ENCODE results near the gene PHF24. TPM values are rescaled to one million over a fixed set of nuclear protein-coding genes. Genes with fewer than 3 reads are reported as not detected.
"Not testable (repeated sequence)": the region's sequence is repeated elsewhere in the genome, so short reads cannot be mapped to it uniquely, and the experiment has no call there.

PHF24 gene
- total and polyA plus RNA-seq, 9 donors = 0.06 to 0.54 (median 0.12) TPM

DNA sequence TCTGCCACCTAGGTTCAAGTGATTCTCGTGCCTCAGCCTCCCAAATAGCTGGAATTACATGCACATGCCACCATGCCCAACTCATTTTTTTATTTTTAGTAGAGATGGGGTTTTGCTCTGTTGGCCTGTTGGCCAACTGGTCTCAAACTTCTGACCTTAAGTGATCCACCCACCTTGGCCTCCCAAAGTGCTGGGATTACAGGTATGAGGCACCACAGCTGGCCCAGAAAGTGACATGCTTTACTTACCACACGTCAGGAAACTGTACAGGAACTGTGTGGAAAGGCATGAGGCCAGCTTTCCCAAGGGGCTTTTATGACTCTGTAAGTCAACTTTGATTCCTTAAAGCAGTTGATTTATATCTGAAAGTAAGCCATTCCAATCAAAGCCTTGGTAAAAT lies 56.4 kb downstream of the PHF24 start:
- H3K36me3 ChIP-seq (ENCODE audit: control insufficient read depth, insufficient read depth, low read length) = no peaks in the 10 kb centered on the region
- H3K27me3 ChIP-seq (ENCODE audit: control insufficient read depth, insufficient read depth, low read length) = no peaks in the 10 kb centered on the region
- H3K9me3 ChIP-seq (replicated peaks; ENCODE audit: control insufficient read depth, low read depth, low read length) = peaks cover 8% of the 10 kb centered on the region
- no peaks in the 10 kb centered on the region for H3K4me1 ChIP-seq (ENCODE audit: control insufficient read depth, insufficient read depth, low read length)
- no peak overlapping the region for H3K4me3 ChIP-seq (ENCODE audit: low read length)
- no peak overlapping the region for H3K27ac ChIP-seq (ENCODE audit: low read length)
- no peak for DNase-seq
- WGBS (ENCODE audit: insufficient coverage) = no CpG with 5 or more reads among the region's 2 CpGs

DNA sequence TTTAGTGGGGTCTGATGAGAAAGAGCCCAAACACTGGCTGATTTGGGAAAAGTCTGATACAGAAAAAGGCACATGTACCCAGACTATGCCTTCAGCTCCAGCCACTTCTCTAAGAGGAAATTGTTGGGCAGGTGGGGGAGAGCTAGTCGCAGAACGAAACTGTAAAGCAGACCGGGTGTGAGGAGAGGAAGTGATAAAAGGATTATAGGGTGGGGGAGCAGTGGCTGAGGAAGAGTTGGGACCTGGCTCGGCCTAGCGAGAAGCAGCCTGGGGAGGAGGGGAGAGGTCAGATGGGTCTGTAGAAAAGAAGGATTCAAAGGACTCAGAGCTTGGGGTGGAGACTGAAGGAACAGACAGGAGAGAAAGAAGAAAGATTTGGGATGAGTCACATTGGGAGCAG lies 65.4 kb downstream of the PHF24 start:
- H3K36me3 ChIP-seq (ENCODE audit: control insufficient read depth, insufficient read depth, low read length); H3K4me3 ChIP-seq (ENCODE audit: low read length); H3K9me3 ChIP-seq (replicated peaks; ENCODE audit: control insufficient read depth, low read depth, low read length); H3K4me1 ChIP-seq (ENCODE audit: control insufficient read depth, insufficient read depth, low read length); H3K27ac ChIP-seq (ENCODE audit: low read length); H3K27me3 ChIP-seq (ENCODE audit: control insufficient read depth, insufficient read depth, low read length); DNase-seq: not testable (repeated sequence)
- 25% methylated on average over 5 of the region's 5 CpGs for WGBS (ENCODE audit: insufficient coverage)

DNA sequence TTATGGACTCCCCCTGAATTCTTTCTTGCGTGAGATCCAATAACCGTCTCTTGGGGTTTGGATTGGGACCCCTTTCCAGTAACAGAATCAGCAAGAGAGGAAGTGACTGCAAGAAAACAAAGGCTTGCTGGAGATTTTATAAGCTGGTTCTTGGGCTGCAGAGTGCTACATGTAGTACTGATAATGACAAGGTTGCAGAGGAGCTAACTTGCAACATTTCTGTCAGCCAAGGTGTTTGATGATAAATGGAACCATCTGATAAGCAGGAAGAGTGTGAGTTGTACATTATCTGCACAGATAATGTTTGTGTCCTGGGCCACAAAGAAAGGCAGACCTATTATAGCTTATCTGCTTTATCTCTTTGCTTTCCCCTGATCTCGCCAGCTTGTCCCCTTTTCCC lies 68.6 kb downstream of the PHF24 start:
- Histone ChIP-seq H3K4me3 (ENCODE audit: low read length) (no peak overlapping the region), H3K27me3 (ENCODE audit: control insufficient read depth, insufficient read depth, low read length) (no peaks in the 10 kb centered on the region), H3K36me3 (ENCODE audit: control insufficient read depth, insufficient read depth, low read length) (no peaks in the 10 kb centered on the region), H3K9me3 (replicated peaks; ENCODE audit: control insufficient read depth, low read depth, low read length) (no peaks in the 10 kb centered on the region), H3K27ac (ENCODE audit: low read length) (no peak overlapping the region), H3K4me1 (ENCODE audit: control insufficient read depth, insufficient read depth, low read length) (no peaks in the 10 kb centered on the region)
- DNase-seq = no peak
- 100% methylated on average over 1 of the region's 3 CpGs for WGBS (ENCODE audit: insufficient coverage)

DNA sequence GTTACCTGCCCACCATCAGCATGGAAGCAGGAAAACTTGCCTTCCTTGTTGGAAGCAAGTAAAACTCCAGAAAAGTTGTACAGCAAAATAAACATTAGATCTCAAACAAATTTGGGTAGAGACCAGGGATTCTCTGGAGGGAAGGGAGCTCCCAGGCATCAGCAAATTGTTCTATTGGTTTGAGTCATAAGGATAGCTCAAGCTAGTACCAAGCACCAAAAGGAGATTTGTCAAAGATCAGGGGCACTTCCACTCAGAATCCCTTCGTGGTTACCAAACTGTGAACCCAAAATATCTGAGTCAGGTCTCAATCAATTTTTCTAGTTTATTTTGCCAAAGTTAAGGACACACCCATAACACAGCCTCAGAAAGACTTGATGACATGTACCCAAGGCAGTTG lies 69.3 kb downstream of the PHF24 start:
- no peak for DNase-seq
- whole genome bisulfite sequencing (ENCODE audit: insufficient coverage) = no CpG with 5 or more reads among the region's 1 CpG
- H3K4me1 ChIP-seq (ENCODE audit: control insufficient read depth, insufficient read depth, low read length) = no peaks in the 10 kb centered on the region
- no peak overlapping the region for H3K4me3 ChIP-seq (ENCODE audit: low read length)
- H3K9me3 ChIP-seq (replicated peaks; ENCODE audit: control insufficient read depth, low read depth, low read length) = no peaks in the 10 kb centered on the region
- no peak overlapping the region for H3K27ac ChIP-seq (ENCODE audit: low read length)
- H3K36me3 ChIP-seq (ENCODE audit: control insufficient read depth, insufficient read depth, low read length) = no peaks in the 10 kb centered on the region
- no peaks in the 10 kb centered on the region for H3K27me3 ChIP-seq (ENCODE audit: control insufficient read depth, insufficient read depth, low read length)

DNA sequence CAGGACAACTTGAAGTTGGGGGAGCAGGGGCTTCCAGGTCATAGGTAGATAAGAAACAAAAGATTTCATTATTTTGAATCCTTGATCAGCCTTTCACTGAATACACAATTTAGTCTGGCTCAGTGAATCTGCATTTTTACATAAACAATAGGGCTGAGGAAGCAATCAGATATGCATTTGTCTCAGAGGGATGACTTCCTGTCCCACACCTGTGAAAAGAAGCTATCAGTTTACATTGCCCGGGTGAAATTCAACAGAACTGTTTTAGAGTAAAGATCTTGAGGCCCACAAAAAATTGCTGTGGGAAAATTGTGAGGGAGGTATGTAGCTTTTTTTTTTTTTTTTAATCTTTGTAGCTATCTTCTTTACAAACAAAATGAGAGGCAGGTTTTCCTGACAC lies 69.8 kb downstream of the PHF24 start:
- H3K9me3 ChIP-seq (replicated peaks; ENCODE audit: control insufficient read depth, low read depth, low read length) = no peaks in the 10 kb centered on the region
- H3K4me3 ChIP-seq (ENCODE audit: low read length) = no peak overlapping the region
- no peak for DNase-seq
- H3K4me1 ChIP-seq (ENCODE audit: control insufficient read depth, insufficient read depth, low read length) = no peaks in the 10 kb centered on the region
- no CpG with 5 or more reads among the region's 1 CpG for WGBS (ENCODE audit: insufficient coverage)
- H3K36me3 ChIP-seq (ENCODE audit: control insufficient read depth, insufficient read depth, low read length) = no peaks in the 10 kb centered on the region
- H3K27me3 ChIP-seq (ENCODE audit: control insufficient read depth, insufficient read depth, low read length) = no peaks in the 10 kb centered on the region
- no peak overlapping the region for H3K27ac ChIP-seq (ENCODE audit: low read length)

DNA sequence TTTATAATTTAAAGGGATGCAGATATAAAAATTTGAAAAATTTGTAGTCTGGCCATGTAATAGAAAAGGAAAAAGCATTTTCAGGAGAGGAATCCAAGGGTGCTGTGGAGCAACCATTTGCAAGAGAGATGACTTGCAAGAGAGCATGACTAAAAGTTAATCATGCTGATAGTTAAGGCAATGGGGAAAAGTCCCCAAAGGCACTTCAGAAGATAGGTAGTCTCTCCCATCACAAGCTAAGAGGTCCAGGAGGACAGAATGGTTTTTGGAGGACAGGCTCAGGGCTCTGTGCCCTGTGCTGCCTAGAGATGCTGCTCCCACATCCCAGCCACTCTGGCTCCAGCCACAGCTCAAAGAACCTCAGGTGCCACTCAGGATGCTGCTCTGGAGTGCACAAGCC lies 70.3 kb downstream of the PHF24 start:
- Histone ChIP-seq H3K9me3 (replicated peaks; ENCODE audit: control insufficient read depth, low read depth, low read length) (no peaks in the 10 kb centered on the region), H3K4me3 (ENCODE audit: low read length) (no peak overlapping the region), H3K27ac (ENCODE audit: low read length) (no peak overlapping the region), H3K36me3 (ENCODE audit: control insufficient read depth, insufficient read depth, low read length) (no peaks in the 10 kb centered on the region), H3K27me3 (ENCODE audit: control insufficient read depth, insufficient read depth, low read length) (no peaks in the 10 kb centered on the region), H3K4me1 (ENCODE audit: control insufficient read depth, insufficient read depth, low read length) (no peaks in the 10 kb centered on the region)
- no peak for DNase-seq

DNA sequence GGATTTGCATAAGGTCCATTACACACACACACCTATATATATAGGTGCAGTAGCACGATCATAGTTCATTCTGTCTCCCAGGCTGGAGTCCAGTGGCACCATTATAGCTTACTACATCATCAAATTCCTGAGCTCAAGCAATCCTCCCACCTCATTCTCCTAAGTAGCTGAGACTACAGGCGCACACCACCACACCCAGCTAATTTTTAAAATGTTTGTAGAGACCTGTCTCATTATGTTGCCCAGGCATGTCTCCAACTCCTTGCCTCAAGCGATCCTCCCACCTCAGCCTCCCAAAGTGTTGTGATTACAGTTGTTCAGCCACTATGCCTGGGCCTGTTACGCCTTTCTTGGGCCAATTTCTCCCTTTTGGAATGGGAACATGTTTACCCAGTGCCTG lies 71.2 kb downstream of the PHF24 start:
- H3K4me3 ChIP-seq (ENCODE audit: low read length) = no peak overlapping the region
- H3K27me3 ChIP-seq (ENCODE audit: control insufficient read depth, insufficient read depth, low read length) = no peaks in the 10 kb centered on the region
- no peaks in the 10 kb centered on the region for H3K36me3 ChIP-seq (ENCODE audit: control insufficient read depth, insufficient read depth, low read length)
- no peaks in the 10 kb centered on the region for H3K9me3 ChIP-seq (replicated peaks; ENCODE audit: control insufficient read depth, low read depth, low read length)
- no peak overlapping the region for H3K27ac ChIP-seq (ENCODE audit: low read length)
- DNase-seq = no peak
- WGBS (ENCODE audit: insufficient coverage) = no CpG with 5 or more reads among the region's 4 CpGs
- no peaks in the 10 kb centered on the region for H3K4me1 ChIP-seq (ENCODE audit: control insufficient read depth, insufficient read depth, low read length)

DNA sequence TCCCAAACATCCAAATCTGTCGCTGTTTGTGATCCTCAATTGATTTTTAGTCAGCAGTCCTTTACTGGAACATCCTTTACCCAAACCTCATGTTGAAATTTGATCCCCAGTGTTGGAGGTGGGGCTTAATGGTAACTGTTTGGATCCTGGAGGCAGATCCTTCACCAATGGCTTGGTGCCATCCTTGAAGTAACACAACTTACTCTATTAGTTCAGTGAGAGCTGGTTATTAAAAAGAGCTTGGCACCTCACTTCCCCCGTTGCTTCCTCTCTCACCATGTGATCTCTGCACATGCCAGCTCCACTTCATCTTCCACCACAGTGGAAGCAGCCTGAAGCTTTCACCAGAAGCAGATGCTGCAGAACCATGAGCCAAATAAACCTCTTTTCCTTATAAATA lies 71.8 kb downstream of the PHF24 start:
- DNase-seq = no peak
- no CpG with 5 or more reads among the region's 2 CpGs for WGBS (ENCODE audit: insufficient coverage)
- Histone ChIP-seq H3K4me3 (ENCODE audit: low read length) (no peak overlapping the region), H3K9me3 (replicated peaks; ENCODE audit: control insufficient read depth, low read depth, low read length) (no peaks in the 10 kb centered on the region), H3K27ac (ENCODE audit: low read length) (no peak overlapping the region), H3K4me1 (ENCODE audit: control insufficient read depth, insufficient read depth, low read length) (no peaks in the 10 kb centered on the region), H3K27me3 (ENCODE audit: control insufficient read depth, insufficient read depth, low read length) (no peaks in the 10 kb centered on the region), H3K36me3 (ENCODE audit: control insufficient read depth, insufficient read depth, low read length) (no peaks in the 10 kb centered on the region)

Other genes with a start within 250 kb of the PHF24 start
- gene CCL21, start 248.1 kb upstream of the PHF24 start, total RNA-seq = 13.5 TPM
- 10 to 100 TPM in 6 of 8 donors, 1 to 10 TPM in 2; 4.4 to 25.2 (median 18.2) TPM for gene CCL21, start 248.1 kb upstream of the PHF24 start, polyA plus RNA-seq (ENCODE audit: insufficient read depth in 1 of 8, insufficient read length in 8 of 8, low replicate concordance in 1 of 8)
- gene DNAJB5, start 31.5 kb downstream of the PHF24 start, total RNA-seq = 17.8 TPM
- 10 to 100 TPM; 27.6 to 51.5 (median 34.8) TPM for gene DNAJB5, start 31.5 kb downstream of the PHF24 start, polyA plus RNA-seq (ENCODE audit: insufficient read depth in 1 of 8, insufficient read length in 8 of 8, low replicate concordance in 1 of 8)
- 188 TPM for gene VCP, start 114.3 kb downstream of the PHF24 start, total RNA-seq
- 100 to 1,000 TPM; 152 to 198 (median 177) TPM for gene VCP, start 114.3 kb downstream of the PHF24 start, polyA plus RNA-seq (ENCODE audit: insufficient read depth in 1 of 8, insufficient read length in 8 of 8, low replicate concordance in 1 of 8)
- gene FANCG, start 121.7 kb downstream of the PHF24 start, total RNA-seq = 23.1 TPM
- 10 to 100 TPM; 25.1 to 34.5 (median 31.1) TPM for gene FANCG, start 121.7 kb downstream of the PHF24 start, polyA plus RNA-seq (ENCODE audit: insufficient read depth in 1 of 8, insufficient read length in 8 of 8, low replicate concordance in 1 of 8)
- gene PIGO, start 138.3 kb downstream of the PHF24 start, total RNA-seq = 9.1 TPM
- gene PIGO, start 138.3 kb downstream of the PHF24 start, polyA plus RNA-seq (ENCODE audit: insufficient read depth in 1 of 8, insufficient read length in 8 of 8, low replicate concordance in 1 of 8) = 10 to 100 TPM; 10.1 to 16.0 (median 14.0) TPM
- gene STOML2, start 144.8 kb downstream of the PHF24 start, total RNA-seq = 77.7 TPM
- gene STOML2, start 144.8 kb downstream of the PHF24 start, polyA plus RNA-seq (ENCODE audit: insufficient read depth in 1 of 8, insufficient read length in 8 of 8, low replicate concordance in 1 of 8) = 10 to 100 TPM; 73.0 to 81.2 (median 78.1) TPM
- gene ATOSB, start 157.6 kb downstream of the PHF24 start, total RNA-seq = 6.4 TPM
- gene ATOSB, start 157.6 kb downstream of the PHF24 start, polyA plus RNA-seq (ENCODE audit: insufficient read depth in 1 of 8, insufficient read length in 8 of 8, low replicate concordance in 1 of 8) = 10 to 100 TPM in 7 of 8 donors, 1 to 10 TPM in 1; 9.7 to 12.5 (median 11.6) TPM
- 14.6 TPM for gene UNC13B, start 203.7 kb downstream of the PHF24 start, total RNA-seq
- gene UNC13B, start 203.7 kb downstream of the PHF24 start, polyA plus RNA-seq (ENCODE audit: insufficient read depth in 1 of 8, insufficient read length in 8 of 8, low replicate concordance in 1 of 8) = 10 to 100 TPM; 12.0 to 23.5 (median 15.7) TPM